IMR-90 (cell line): ENCODE data around the gene OSCP1. TPM values are rescaled to one million over a fixed set of nuclear protein-coding genes. Genes with fewer than 3 reads are reported as not detected.

ENCODE experiments used
- ATAC-seq: fragments of 200-7000 bp; cut with Tn5 transposase; 2 replicates; pipeline ENCODE4 v1.9.1; 2020; ENCODE audit warnings: low read depth, mild to moderate bottlenecking, moderate library complexity
- BruUV-seq: library from RNA; stranded (reverse); fragments of 400-500 nt; replicated peaks from 2 replicates; lab custom pipeline; 2021; lab: Mats Ljungman, UMichigan
- CTCF ChIA-PET: fragments of 300-600 bp; formaldehyde crosslinking; extraction: SDS; loops from one replicate; lab custom pipeline; 2021; ENCODE audit warnings: antibody characterized with exemption; lab: Yijun Ruan, JAX
- POLR2A ChIA-PET: fragments of 300-600 bp; sonication (Branson Sonifier 250); formaldehyde crosslinking; loops from one replicate; lab custom pipeline; 2022; ENCODE audit warnings: antibody characterized with exemption; ENCODE audit not compliant: unreplicated experiment; lab: Charles Lee
- DNase-seq: peaks from one replicate; pipeline ENCODE4 v3.0.0; 2013
- H2AFZ ChIP-seq: replicated peaks from 2 replicates; pipeline ENCODE3; 2013; ENCODE audit warnings: low read length, mild to moderate bottlenecking; ENCODE audit not compliant: poor library complexity
- H2AK5ac ChIP-seq: 2 replicates; pipeline ENCODE4 v1.6.1; 2013; ENCODE audit warnings: low read depth, low read length, inconsistent platforms
- H2AK9ac ChIP-seq: replicated peaks from 2 replicates; pipeline ENCODE3; 2013; ENCODE audit warnings: mild to moderate bottlenecking, low read depth, low read length, moderate library complexity; ENCODE audit not compliant: poor library complexity
- H2BK120ac ChIP-seq: 2 replicates; pipeline ENCODE4 v1.6.1; 2013; ENCODE audit warnings: low read depth, low read length, inconsistent platforms
- H2BK15ac ChIP-seq: 3 replicates; pipeline ENCODE4 v1.6.1; 2013; ENCODE audit warnings: low read depth, low read length, inconsistent platforms
- H2BK20ac ChIP-seq: 2 replicates; pipeline ENCODE4 v1.6.1; 2013; ENCODE audit warnings: low read depth, mild to moderate bottlenecking, inconsistent platforms, low read length, moderate library complexity
- H2BK5ac ChIP-seq: 2 replicates; pipeline ENCODE4 v1.6.1; 2013; ENCODE audit warnings: mild to moderate bottlenecking, low read depth, low read length, inconsistent platforms; ENCODE audit not compliant: poor library complexity, severe bottlenecking
- H3K14ac ChIP-seq: replicated peaks from 2 replicates; pipeline ENCODE4 v1.6.1; 2013; ENCODE audit warnings: low read depth, low read length, inconsistent platforms
- H3K18ac ChIP-seq: 2 replicates; pipeline ENCODE4 v1.6.1; 2013; ENCODE audit warnings: low read depth, low read length, control low read depth
- H3K23ac ChIP-seq: 2 replicates; pipeline ENCODE4 v1.6.1; 2013; ENCODE audit warnings: low read depth, low read length, inconsistent platforms
- H3K27ac ChIP-seq: 2 replicates; pipeline ENCODE4 v1.5.1; 2013; ENCODE audit warnings: mild to moderate bottlenecking, control low read depth, low read length; ENCODE audit not compliant: insufficient read depth
- H3K27me3 ChIP-seq: 2 replicates; pipeline ENCODE4 v1.6.1; 2013; ENCODE audit warnings: low read length; ENCODE audit not compliant: control insufficient read depth, insufficient read depth
- H3K36me3 ChIP-seq: 2 replicates; pipeline ENCODE4 v1.6.1; 2013; ENCODE audit warnings: low read length, mixed read lengths; ENCODE audit not compliant: control insufficient read depth, insufficient read depth
- H3K4ac ChIP-seq: 2 replicates; pipeline ENCODE4 v1.6.1; 2013; ENCODE audit warnings: low read depth, low read length, inconsistent platforms
- H3K4me1 ChIP-seq: 2 replicates; pipeline ENCODE4 v1.6.1; 2013; ENCODE audit warnings: low read length, mixed read lengths; ENCODE audit not compliant: control insufficient read depth, insufficient read depth
- H3K4me2 ChIP-seq: 2 replicates; pipeline ENCODE4 v1.6.1; 2013; ENCODE audit warnings: low read depth, mild to moderate bottlenecking, control low read depth, low read length, moderate library complexity
- H3K4me3 ChIP-seq: 2 replicates; pipeline ENCODE4 v1.5.1; 2013; ENCODE audit warnings: low read depth, mild to moderate bottlenecking, control low read depth, low read length, moderate library complexity; ENCODE audit not compliant: insufficient read depth
- H3K56ac ChIP-seq: 2 replicates; pipeline ENCODE4 v1.6.1; 2013; ENCODE audit warnings: low read length, inconsistent platforms; ENCODE audit not compliant: insufficient read depth; ENCODE audit errors: extremely low read depth
- H3K79me1 ChIP-seq, 2 experiments: 2 replicates each; pipeline ENCODE4 v1.6.1; 2013; ENCODE audit warnings: low read length in 2 of 2, inconsistent platforms in 1 of 2, low read depth in 1 of 2
- H3K9ac ChIP-seq: 2 replicates; pipeline ENCODE4 v1.6.1; 2013; ENCODE audit warnings: low read depth, low read length, control low read depth
- H3K9me1 ChIP-seq: 2 replicates; pipeline ENCODE4 v1.6.1; 2013; ENCODE audit warnings: low read length, inconsistent platforms; ENCODE audit not compliant: insufficient read depth
- H3K9me3 ChIP-seq: 2 replicates; pipeline ENCODE4 v1.6.1; 2013; ENCODE audit warnings: low read length; ENCODE audit not compliant: control insufficient read depth, insufficient read depth
- H4K20me1 ChIP-seq: 2 replicates; pipeline ENCODE4 v1.6.1; 2013; ENCODE audit warnings: low read length, inconsistent platforms; ENCODE audit not compliant: insufficient read depth
- H4K5ac ChIP-seq: 2 replicates; pipeline ENCODE4 v1.6.1; 2013; ENCODE audit warnings: mild to moderate bottlenecking, low read depth, low read length, control low read depth
- H4K8ac ChIP-seq, 2 experiments: 2 replicates each; pipeline ENCODE4 v1.6.1; 2013; ENCODE audit warnings: low read depth in 2 of 2, low read length in 2 of 2, control low read depth in 1 of 2, inconsistent platforms in 1 of 2
- H4K91ac ChIP-seq: 2 replicates; pipeline ENCODE4 v1.6.1; 2013; ENCODE audit warnings: low read depth, low read length, inconsistent platforms; ENCODE audit not compliant: insufficient read depth
- BHLHE40 ChIP-seq: fragments of 150-350 bp; IDR thresholded peaks from 2 replicates; pipeline ENCODE4 v1.6.1; 2016; ENCODE audit warnings: mild to moderate bottlenecking, low read depth, low read length
- FOS ChIP-seq: fragments of 150-350 bp; IDR thresholded peaks from 2 replicates; pipeline ENCODE4 v1.6.1; 2016; ENCODE audit warnings: low read depth, low read length
- MXI1 ChIP-seq: IDR thresholded peaks from 2 replicates; pipeline ENCODE4 v1.6.1; 2012; ENCODE audit warnings: low read depth, mild to moderate bottlenecking, low read length, moderate library complexity, borderline replicate concordance
- POLR2A ChIP-seq: IDR thresholded peaks from 2 replicates; pipeline ENCODE4 v1.6.1; 2012; ENCODE audit warnings: mild to moderate bottlenecking, low read depth, low read length
- RAD21 ChIP-seq: IDR thresholded peaks from 2 replicates; pipeline ENCODE4 v1.6.1; 2012; ENCODE audit warnings: low read length, improper control_type of control experiment
- RCOR1 ChIP-seq: IDR thresholded peaks from 2 replicates; pipeline ENCODE4 v1.6.1; 2012; ENCODE audit warnings: mild to moderate bottlenecking, low read length, improper control_type of control experiment; ENCODE audit not compliant: insufficient replicate concordance
- SMC3 ChIP-seq: fragments of 150-350 bp; IDR thresholded peaks from 2 replicates; pipeline ENCODE4 v1.6.1; 2016; ENCODE audit warnings: low read depth, mild to moderate bottlenecking, antibody characterized with exemption, low read length, moderate library complexity
- WGBS, 2 experiments: methylation state at CpG; one replicate each; pipeline versions ENCODE4 v1.1.5 to v1.1.7; 2013; ENCODE audit warnings: missing lambda C conversion rate in 2 of 2; ENCODE audit not compliant: insufficient read length in 1 of 2; ENCODE audit errors: extremely low coverage in 2 of 2; 5-methylcytosine and 5-hydroxymethylcytosine counted together
- dilution Hi-C: fragments of 300-500 bp; cut with HindIII; formaldehyde crosslinking; loops from one replicate; pipeline ENCODE4 v1.14.3; 2018; ENCODE audit warnings: low sequenced_read_pairs; ENCODE audit not compliant: unreplicated experiment
- in situ Hi-C: fragments of 300-500 bp; cut with MboI; formaldehyde crosslinking; loops from 3 replicates; pipeline ENCODE4 v1.14.3; 2019; ENCODE audit warnings: low sequenced_read_pairs, inconsistent platforms, mixed read lengths
- intact Hi-C: fragments of 100-400 bp; cut with micrococcal nuclease; formaldehyde crosslinking; loops from 2 replicates; pipeline ENCODE4 v1.10.0; 2022
- polyA plus RNA-seq, 3 experiments: library from polyadenylated mRNA; depleted of rRNA; stranded (reverse); fragments of >200 nt; gene quantifications; 2 replicates each; pipeline ENCODE4 v1.2.3, GENCODE V29; 2012; ENCODE audit warnings: low replicate concordance in 1 of 3
- total RNA-seq: library from RNA; depleted of rRNA; stranded (reverse); fragments of >200 nt; gene quantifications from 2 replicates; pipeline ENCODE4 v1.2.3, GENCODE V29; 2012
- TF ChIP-seq, protein P1 (sequence below): fragments of 150-350 bp; IDR thresholded peaks from 2 replicates; pipeline ENCODE4 v1.6.1; 2017; ENCODE audit warnings: mild to moderate bottlenecking, antibody characterized with exemption, low read length, low read depth
- TF ChIP-seq, protein P2 (sequence below): conservative IDR thresholded peaks from 2 replicates; pipeline ENCODE4 v1.5.1; 2012; ENCODE audit warnings: mild to moderate bottlenecking, low read depth, low read length, improper control_type of control experiment
- TF ChIP-seq, protein P3 (sequence below): fragments of 150-350 bp; IDR thresholded peaks from 2 replicates; pipeline ENCODE4 v1.6.1; 2016; ENCODE audit warnings: low read depth, mild to moderate bottlenecking, low read length, moderate library complexity, borderline replicate concordance

The OSCP1 gene
- total and polyA plus RNA-seq, 2 of the 4 experiments (the other 2 are of a cell fraction): 7.8 to 11.8 TPM

GRCh38 chr1:36382231-36382630, 68.0 kb downstream of the OSCP1 start:
- intact Hi-C loops: no loop called here
- no peak overlapping the region for H3K9ac ChIP-seq
- POLR2A ChIA-PET: no interaction called here
- H3K27me3 ChIP-seq: no peaks in the 10 kb centered on the region
- H3K4me2 ChIP-seq: no peak overlapping the region
- no peak overlapping the region for H2BK20ac ChIP-seq
- no peak overlapping the region for H4K8ac ChIP-seq
- H3K4me3 ChIP-seq: no peak overlapping the region
- H2BK120ac ChIP-seq: no peak overlapping the region
- peaks cover 69% of the 10 kb centered on the region for H4K20me1 ChIP-seq
- no peak overlapping the region for H3K56ac ChIP-seq
- H3K27ac ChIP-seq: no peak overlapping the region
- H3K9me3 ChIP-seq: no peaks in the 10 kb centered on the region
- H3K23ac ChIP-seq: no peak overlapping the region
- H3K14ac ChIP-seq: no peak overlapping the region
- no peak overlapping the region for H4K91ac ChIP-seq
- no peak overlapping the region for H3K18ac ChIP-seq
- no peak for DNase-seq
- CTCF ChIA-PET: interaction anchor here (1.1 kb wide), 1 partner anchor 40 kb away, joined by 3 read pairs; no protein-coding TSS in a partner anchor
- no peak overlapping the region for H4K5ac ChIP-seq
- no peak for ATAC-seq
- H3K9me1 ChIP-seq: peaks cover 28% of the 10 kb centered on the region
- H3K4ac ChIP-seq: no peak overlapping the region
- H2AK5ac ChIP-seq: no peak overlapping the region
- peaks cover 11% of the 10 kb centered on the region for H3K4me1 ChIP-seq
- peaks cover 10 to 73% of the 10 kb centered on the region in 2 experiments for H3K79me1 ChIP-seq
- no peak overlapping the region for H2BK5ac ChIP-seq
- H2AFZ ChIP-seq: no peak overlapping the region
- 90% methylated on average over 4 of the region's 9 CpGs; no CpG with 5 or more reads in 1 of the 2 experiments for WGBS, 2 experiments
- H2BK15ac ChIP-seq: no peak overlapping the region
- peaks cover 8% of the 10 kb centered on the region for H3K36me3 ChIP-seq
- dilution Hi-C loops: no loop called here
- in situ Hi-C loops: no loop called here
- TF ChIP-seq RCOR1: no peak
- TF ChIP-seq, protein P1, sequence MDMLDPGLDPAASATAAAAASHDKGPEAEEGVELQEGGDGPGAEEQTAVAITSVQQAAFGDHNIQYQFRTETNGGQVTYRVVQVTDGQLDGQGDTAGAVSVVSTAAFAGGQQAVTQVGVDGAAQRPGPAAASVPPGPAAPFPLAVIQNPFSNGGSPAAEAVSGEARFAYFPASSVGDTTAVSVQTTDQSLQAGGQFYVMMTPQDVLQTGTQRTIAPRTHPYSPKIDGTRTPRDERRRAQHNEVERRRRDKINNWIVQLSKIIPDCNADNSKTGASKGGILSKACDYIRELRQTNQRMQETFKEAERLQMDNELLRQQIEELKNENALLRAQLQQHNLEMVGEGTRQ: no peak
- TF ChIP-seq SMC3: no peak
- TF ChIP-seq MXI1: no peak
- TF ChIP-seq, protein P2, sequence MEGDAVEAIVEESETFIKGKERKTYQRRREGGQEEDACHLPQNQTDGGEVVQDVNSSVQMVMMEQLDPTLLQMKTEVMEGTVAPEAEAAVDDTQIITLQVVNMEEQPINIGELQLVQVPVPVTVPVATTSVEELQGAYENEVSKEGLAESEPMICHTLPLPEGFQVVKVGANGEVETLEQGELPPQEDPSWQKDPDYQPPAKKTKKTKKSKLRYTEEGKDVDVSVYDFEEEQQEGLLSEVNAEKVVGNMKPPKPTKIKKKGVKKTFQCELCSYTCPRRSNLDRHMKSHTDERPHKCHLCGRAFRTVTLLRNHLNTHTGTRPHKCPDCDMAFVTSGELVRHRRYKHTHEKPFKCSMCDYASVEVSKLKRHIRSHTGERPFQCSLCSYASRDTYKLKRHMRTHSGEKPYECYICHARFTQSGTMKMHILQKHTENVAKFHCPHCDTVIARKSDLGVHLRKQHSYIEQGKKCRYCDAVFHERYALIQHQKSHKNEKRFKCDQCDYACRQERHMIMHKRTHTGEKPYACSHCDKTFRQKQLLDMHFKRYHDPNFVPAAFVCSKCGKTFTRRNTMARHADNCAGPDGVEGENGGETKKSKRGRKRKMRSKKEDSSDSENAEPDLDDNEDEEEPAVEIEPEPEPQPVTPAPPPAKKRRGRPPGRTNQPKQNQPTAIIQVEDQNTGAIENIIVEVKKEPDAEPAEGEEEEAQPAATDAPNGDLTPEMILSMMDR: no peak
- TF ChIP-seq, protein P3, sequence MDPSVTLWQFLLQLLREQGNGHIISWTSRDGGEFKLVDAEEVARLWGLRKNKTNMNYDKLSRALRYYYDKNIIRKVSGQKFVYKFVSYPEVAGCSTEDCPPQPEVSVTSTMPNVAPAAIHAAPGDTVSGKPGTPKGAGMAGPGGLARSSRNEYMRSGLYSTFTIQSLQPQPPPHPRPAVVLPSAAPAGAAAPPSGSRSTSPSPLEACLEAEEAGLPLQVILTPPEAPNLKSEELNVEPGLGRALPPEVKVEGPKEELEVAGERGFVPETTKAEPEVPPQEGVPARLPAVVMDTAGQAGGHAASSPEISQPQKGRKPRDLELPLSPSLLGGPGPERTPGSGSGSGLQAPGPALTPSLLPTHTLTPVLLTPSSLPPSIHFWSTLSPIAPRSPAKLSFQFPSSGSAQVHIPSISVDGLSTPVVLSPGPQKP: no peak
- no peak for TF ChIP-seq BHLHE40
- TF ChIP-seq RAD21: no peak
- TF ChIP-seq FOS: no peak
- TF ChIP-seq POLR2A: no peak
- H2AK9ac ChIP-seq: no peak overlapping the region
- BruUV-seq: no TSS peak
